Fibroblast of lung (primary cell): Measurements from ENCODE around the gene OR10H1.

Source experiments
- CTCF ChIP-seq, 2 donors: IDR thresholded peaks in 1 of 2; conservative IDR thresholded peaks in 1 of 2; 1 replicate in 1 of 2; 2 replicates in 1 of 2; pipeline ENCODE4 v1.5.1; 2011 to 2012; ENCODE audit warnings: low read length in 2 of 2, control low read depth in 1 of 2, inconsistent platforms in 1 of 2, low read depth in 1 of 2, mild to moderate bottlenecking in 1 of 2
- EZH2 ChIP-seq: IDR thresholded peaks from 2 replicates; pipeline ENCODE4 v1.5.1; 2012; ENCODE audit warnings: low read length, control low read depth, mild to moderate bottlenecking; ENCODE audit errors: missing control alignments

- no peak for TF ChIP-seq CTCF (conservative IDR thresholded peaks at IDR 0.05 in 1 of 2, IDR thresholded peaks at IDR 0.05 in 1 of 2; ENCODE audit: low read depth in 1 of 2, low read length in 2 of 2)
- TF ChIP-seq EZH2: no peak
Measured at GRCh38 chr19:15862444-15862843, 47.0 kb upstream of the OR10H1 start.
